ENCODE results near the gene FAM53B.

The FAM53B gene

DNA sequence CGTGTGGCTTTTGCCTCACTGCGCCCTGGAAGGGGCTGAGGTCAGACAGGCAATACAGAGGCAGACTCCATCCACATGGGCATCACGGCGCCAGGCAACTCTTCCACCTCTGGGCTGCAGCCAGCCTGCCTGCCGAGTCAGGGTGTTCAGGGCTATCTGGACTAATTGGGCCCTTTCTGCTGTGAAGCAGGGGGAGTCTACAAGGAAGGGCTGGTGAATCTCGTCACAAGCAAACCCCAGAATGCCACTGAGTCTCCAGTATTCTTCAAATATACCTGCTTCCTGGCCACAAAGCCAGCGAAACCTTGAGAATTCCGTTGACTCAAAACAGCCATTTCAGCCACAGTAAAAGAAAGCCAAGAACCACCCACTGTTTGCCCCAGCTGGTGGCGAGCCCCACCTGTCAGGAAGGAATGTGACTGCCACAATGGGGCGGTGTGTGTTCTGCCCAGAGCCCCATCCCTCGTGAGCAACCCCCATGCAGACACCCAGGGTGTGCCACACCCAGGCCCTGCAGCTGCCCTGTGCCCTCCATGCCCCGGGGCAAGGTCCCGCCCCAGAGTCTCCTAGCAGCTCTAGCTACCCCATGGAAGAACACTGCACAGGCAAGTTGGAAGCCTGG is 117.3 kb downstream of the FAM53B start:
- TF ChIP-seq, protein P1, sequence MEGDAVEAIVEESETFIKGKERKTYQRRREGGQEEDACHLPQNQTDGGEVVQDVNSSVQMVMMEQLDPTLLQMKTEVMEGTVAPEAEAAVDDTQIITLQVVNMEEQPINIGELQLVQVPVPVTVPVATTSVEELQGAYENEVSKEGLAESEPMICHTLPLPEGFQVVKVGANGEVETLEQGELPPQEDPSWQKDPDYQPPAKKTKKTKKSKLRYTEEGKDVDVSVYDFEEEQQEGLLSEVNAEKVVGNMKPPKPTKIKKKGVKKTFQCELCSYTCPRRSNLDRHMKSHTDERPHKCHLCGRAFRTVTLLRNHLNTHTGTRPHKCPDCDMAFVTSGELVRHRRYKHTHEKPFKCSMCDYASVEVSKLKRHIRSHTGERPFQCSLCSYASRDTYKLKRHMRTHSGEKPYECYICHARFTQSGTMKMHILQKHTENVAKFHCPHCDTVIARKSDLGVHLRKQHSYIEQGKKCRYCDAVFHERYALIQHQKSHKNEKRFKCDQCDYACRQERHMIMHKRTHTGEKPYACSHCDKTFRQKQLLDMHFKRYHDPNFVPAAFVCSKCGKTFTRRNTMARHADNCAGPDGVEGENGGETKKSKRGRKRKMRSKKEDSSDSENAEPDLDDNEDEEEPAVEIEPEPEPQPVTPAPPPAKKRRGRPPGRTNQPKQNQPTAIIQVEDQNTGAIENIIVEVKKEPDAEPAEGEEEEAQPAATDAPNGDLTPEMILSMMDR (conservative IDR thresholded peaks at IDR 0.05; ENCODE audit: control insufficient read depth, insufficient read depth, low read depth, low read length), result no peak
- no peak overlapping the region for H3K4me3 ChIP-seq (ENCODE audit: control insufficient read depth, low read depth, low read length)
- DNase-seq (ENCODE audit: low read depth), result no peak

DNA sequence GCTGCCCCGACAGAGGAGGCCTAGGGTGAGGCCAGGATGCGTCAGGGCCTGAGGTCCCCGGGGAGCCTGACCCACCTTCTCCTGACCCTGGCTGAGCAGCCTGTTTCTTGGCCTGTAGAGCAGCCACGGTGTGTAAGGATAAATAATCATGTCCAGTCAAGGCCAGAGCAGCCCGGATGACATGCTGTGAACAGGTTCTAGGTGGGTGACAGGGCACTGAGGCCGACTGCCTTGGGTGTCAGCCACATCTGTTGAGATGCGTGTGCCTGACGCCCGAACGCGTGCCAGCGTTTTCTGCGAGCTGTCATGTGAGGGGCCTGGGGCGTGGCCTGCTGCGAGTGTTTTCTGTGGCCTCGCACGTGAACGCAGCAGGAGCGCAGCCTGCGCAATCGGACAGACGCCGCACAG is 118.3 kb downstream of the FAM53B start:
- TF ChIP-seq, protein P1 (conservative IDR thresholded peaks at IDR 0.05; ENCODE audit: control insufficient read depth, insufficient read depth, low read depth, low read length), result no peak
- H3K4me3 ChIP-seq (ENCODE audit: control insufficient read depth, low read depth, low read length), result no peak overlapping the region
- DNase-seq (ENCODE audit: low read depth), result peak; percentile 35

DNA sequence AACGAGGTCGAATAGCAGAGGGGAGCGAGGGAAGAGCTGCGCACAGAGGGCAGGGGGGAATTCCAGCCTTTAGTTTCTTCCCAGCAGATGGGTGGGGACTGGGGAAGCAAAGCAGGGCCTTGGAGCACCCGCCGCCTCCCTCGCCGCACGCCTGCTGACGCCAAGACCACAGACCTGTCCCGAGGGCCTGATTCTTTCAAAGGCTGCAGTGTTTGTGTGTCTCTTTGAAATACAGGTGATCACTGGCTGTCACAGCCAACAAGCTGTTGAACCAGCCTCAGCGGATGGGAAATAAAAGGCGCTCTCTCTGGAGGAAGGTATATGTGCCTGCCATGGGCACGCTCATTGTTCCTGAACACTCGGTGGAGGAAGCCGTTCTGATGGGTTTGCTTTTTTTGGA is 119.3 kb downstream of the FAM53B start:
- TF ChIP-seq, protein P1 (conservative IDR thresholded peaks at IDR 0.05; ENCODE audit: control insufficient read depth, insufficient read depth, low read depth, low read length), result no peak
- no peak overlapping the region for H3K4me3 ChIP-seq (ENCODE audit: control insufficient read depth, low read depth, low read length)
- DNase-seq (ENCODE audit: low read depth), result no peak

DNA sequence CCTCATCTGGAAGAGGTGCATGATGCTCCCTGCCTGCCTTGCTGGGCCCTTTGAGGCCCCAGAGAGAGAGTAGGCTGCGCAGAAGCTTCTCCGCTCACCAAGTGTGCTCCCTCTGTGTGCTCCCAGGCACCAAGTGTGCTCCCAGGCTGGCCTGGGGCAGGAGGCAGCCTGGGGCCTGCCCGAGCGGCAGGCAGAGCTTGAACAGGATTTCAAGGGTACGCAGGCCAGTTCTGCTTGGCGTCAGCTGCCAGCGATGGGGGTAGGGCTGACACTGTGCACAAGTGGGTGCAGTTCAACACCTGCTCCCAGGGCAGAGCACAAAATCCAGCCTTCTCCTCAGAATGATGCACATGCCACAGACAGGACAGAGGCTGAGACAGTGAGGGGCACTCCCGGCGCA is 119.7 kb downstream of the FAM53B start:
- TF ChIP-seq, protein P1 (conservative IDR thresholded peaks at IDR 0.05; ENCODE audit: control insufficient read depth, insufficient read depth, low read depth, low read length), result no peak
- no peak overlapping the region for H3K4me3 ChIP-seq (ENCODE audit: control insufficient read depth, low read depth, low read length)
- DNase-seq (ENCODE audit: low read depth), result no peak

DNA sequence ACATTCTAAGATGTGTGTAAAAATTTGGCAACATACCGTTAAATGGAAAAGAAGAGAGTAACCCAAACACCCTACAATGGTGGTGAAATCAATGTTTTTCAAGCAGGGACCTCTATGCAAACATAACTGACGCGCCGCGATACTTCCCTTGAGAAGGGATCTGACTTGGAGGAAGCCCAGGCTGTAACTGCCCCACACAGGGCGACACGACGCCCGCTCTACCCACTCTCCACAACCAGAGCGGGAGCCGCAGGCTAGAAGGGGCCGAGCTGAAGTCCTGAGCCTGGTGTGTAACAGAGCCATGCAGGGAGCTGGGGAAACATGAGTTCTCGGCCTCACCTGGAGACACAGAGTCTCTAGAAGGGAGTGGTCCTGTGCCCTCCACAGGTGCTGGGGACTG is 120.2 kb downstream of the FAM53B start:
- DNase-seq (ENCODE audit: low read depth), result no peak
- TF ChIP-seq, protein P1 (conservative IDR thresholded peaks at IDR 0.05; ENCODE audit: control insufficient read depth, insufficient read depth, low read depth, low read length), result no peak
- H3K4me3 ChIP-seq (ENCODE audit: control insufficient read depth, low read depth, low read length), result no peak overlapping the region

DNA sequence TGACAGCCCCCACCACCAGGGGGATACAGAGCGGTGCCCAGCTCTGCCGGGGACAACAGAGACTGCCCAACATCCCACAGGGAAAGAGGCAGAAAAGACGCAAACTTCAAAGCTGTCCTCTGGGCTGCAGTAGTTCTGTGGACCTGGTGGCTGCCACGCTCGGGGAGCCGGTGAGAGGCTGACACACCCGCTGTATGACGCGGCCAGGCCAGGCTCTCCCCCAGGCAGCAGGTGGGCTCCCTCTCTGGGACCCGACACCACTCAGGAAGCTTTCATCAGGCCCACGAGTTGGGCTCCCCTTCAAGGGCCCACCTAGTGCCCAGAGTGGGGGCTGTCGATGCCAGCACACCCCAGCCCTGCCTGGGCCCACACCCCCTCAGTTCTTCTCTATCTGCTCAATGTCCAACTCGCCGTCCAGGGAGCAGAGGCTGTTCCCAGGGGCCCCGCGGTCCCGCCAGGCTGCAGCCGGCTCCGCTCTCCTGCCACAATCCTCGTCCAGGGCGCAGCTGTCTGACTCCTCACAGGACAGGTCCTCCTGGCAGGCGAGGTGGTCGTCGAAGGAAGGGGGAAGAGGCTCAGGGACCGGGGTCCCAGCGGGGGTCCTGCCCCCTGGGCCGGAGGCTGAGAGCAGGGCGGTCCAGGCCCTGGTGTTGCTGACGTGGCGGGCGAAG is 121.2 kb downstream of the FAM53B start:
- H3K4me3 ChIP-seq (ENCODE audit: control insufficient read depth, low read depth, low read length), result no peak overlapping the region
- DNase-seq (ENCODE audit: low read depth), result no peak
- TF ChIP-seq, protein P1 (conservative IDR thresholded peaks at IDR 0.05; ENCODE audit: control insufficient read depth, insufficient read depth, low read depth, low read length), result no peak
